ENCODE data around the gene RAB3IL1. TPM values are rescaled to one million over a fixed set of nuclear protein-coding genes. Genes with fewer than 3 reads are reported as not detected.

RAB3IL1 gene
- total and polyA plus RNA-seq, 2 donors (not counting 1 experiment from before 2014, with no cell fraction given), result 9.6 to 13.4 TPM

GRCh38 chr11:61899146-61899841, 18.1 kb downstream of the RAB3IL1 start:
- H4K20me1 ChIP-seq (ENCODE audit: control insufficient read depth, extremely low read depth, insufficient read depth, low read length), result no peaks in the 10 kb centered on the region
- no peaks in the 10 kb centered on the region for H3K4me1 ChIP-seq (ENCODE audit: control insufficient read depth, extremely low read depth, insufficient read depth, low read length)
- no peak overlapping the region for H3K4me2 ChIP-seq (ENCODE audit: extremely low read depth, insufficient read depth, low read length)
- H3K27me3 ChIP-seq (ENCODE audit: control insufficient read depth, insufficient read depth, low read length), result no peaks in the 10 kb centered on the region
- H3K79me2 ChIP-seq (ENCODE audit: control insufficient read depth, insufficient read depth, low read length), result no peaks in the 10 kb centered on the region
- no peaks in the 10 kb centered on the region for H3K9me3 ChIP-seq (ENCODE audit: control insufficient read depth, insufficient read depth, low read depth, low read length)
- no peak overlapping the region for H3K27ac ChIP-seq (ENCODE audit: insufficient read depth, low read length)
- H2AFZ ChIP-seq (ENCODE audit: low read length), result no peak overlapping the region
- H3K36me3 ChIP-seq (ENCODE audit: control insufficient read depth, insufficient read depth, low read length), result peaks cover 2% of the 10 kb centered on the region
- H3K4me3 ChIP-seq (replicated peaks in 1 of 4; ENCODE audit: control extremely low read depth in 1 of 4, insufficient read depth in 1 of 4, low read depth in 3 of 4, low read length in 4 of 4), result no peak overlapping the region
- DNase-seq (ENCODE audit: low read depth in 2 of 2), result peak; percentile 51 to 68
- no peak overlapping the region for H3K9ac ChIP-seq (ENCODE audit: insufficient read depth, low read length)
- TF ChIP-seq, protein P1, sequence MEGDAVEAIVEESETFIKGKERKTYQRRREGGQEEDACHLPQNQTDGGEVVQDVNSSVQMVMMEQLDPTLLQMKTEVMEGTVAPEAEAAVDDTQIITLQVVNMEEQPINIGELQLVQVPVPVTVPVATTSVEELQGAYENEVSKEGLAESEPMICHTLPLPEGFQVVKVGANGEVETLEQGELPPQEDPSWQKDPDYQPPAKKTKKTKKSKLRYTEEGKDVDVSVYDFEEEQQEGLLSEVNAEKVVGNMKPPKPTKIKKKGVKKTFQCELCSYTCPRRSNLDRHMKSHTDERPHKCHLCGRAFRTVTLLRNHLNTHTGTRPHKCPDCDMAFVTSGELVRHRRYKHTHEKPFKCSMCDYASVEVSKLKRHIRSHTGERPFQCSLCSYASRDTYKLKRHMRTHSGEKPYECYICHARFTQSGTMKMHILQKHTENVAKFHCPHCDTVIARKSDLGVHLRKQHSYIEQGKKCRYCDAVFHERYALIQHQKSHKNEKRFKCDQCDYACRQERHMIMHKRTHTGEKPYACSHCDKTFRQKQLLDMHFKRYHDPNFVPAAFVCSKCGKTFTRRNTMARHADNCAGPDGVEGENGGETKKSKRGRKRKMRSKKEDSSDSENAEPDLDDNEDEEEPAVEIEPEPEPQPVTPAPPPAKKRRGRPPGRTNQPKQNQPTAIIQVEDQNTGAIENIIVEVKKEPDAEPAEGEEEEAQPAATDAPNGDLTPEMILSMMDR (conservative IDR thresholded peaks at IDR 0.05 in 1 of 2, IDR thresholded peaks at IDR 0.05 in 1 of 2; ENCODE audit: low read depth in 1 of 2, low read length in 2 of 2), result peak; percentile 93 to 97
- TF ChIP-seq EZH2 (IDR thresholded peaks at IDR 0.05; ENCODE audit: low read length, missing control alignments), result no peak

DNA sequence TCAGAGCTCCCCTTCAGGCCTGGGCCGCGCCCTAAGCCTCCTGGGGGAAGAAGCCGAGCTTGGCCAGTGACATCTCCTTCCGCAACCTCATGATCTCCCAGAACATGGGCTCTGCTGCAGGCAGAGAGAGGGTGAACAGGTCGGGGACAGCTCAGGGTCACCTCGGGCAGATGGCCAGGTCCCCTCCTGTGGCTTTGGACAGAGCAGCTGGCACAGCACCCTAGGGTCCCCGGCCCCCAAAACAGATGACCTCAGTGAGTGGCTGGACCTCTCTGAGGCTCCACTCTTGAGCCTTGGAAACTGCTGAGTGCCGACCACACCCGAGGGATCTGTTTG, 19.2 kb downstream of the RAB3IL1 start:
- no peaks in the 10 kb centered on the region for H4K20me1 ChIP-seq (ENCODE audit: control insufficient read depth, extremely low read depth, insufficient read depth, low read length)
- H3K4me1 ChIP-seq (ENCODE audit: control insufficient read depth, extremely low read depth, insufficient read depth, low read length), result no peaks in the 10 kb centered on the region
- no peak for TF ChIP-seq EZH2 (IDR thresholded peaks at IDR 0.05; ENCODE audit: low read length, missing control alignments)
- TF ChIP-seq, protein P1 (conservative IDR thresholded peaks at IDR 0.05 in 1 of 2, IDR thresholded peaks at IDR 0.05 in 1 of 2; ENCODE audit: low read depth in 1 of 2, low read length in 2 of 2), result no peak
- H3K79me2 ChIP-seq (ENCODE audit: control insufficient read depth, insufficient read depth, low read length), result no peaks in the 10 kb centered on the region
- H3K27me3 ChIP-seq (ENCODE audit: control insufficient read depth, insufficient read depth, low read length), result no peaks in the 10 kb centered on the region
- peaks cover 2% of the 10 kb centered on the region for H3K36me3 ChIP-seq (ENCODE audit: control insufficient read depth, insufficient read depth, low read length)
- DNase-seq (ENCODE audit: low read depth in 2 of 2), result no peak
- no peaks in the 10 kb centered on the region for H3K9me3 ChIP-seq (ENCODE audit: control insufficient read depth, insufficient read depth, low read depth, low read length)
- no peak overlapping the region for H3K9ac ChIP-seq (ENCODE audit: insufficient read depth, low read length)
- H3K27ac ChIP-seq (ENCODE audit: insufficient read depth, low read length), result no peak overlapping the region
- no peak overlapping the region for H2AFZ ChIP-seq (ENCODE audit: low read length)
- H3K4me3 ChIP-seq (replicated peaks in 1 of 4; ENCODE audit: control extremely low read depth in 1 of 4, insufficient read depth in 1 of 4, low read depth in 3 of 4, low read length in 4 of 4), result no peak overlapping the region
- H3K4me2 ChIP-seq (ENCODE audit: extremely low read depth, insufficient read depth, low read length), result no peak overlapping the region

GRCh38 chr11:61897387-61898246, 19.7 kb downstream of the RAB3IL1 start:
- Histone ChIP-seq H3K4me2 (ENCODE audit: extremely low read depth, insufficient read depth, low read length) (no peak overlapping the region), H3K9me3 (ENCODE audit: control insufficient read depth, insufficient read depth, low read depth, low read length) (no peaks in the 10 kb centered on the region), H3K9ac (ENCODE audit: insufficient read depth, low read length) (no peak overlapping the region), H3K36me3 (ENCODE audit: control insufficient read depth, insufficient read depth, low read length) (peaks cover 2% of the 10 kb centered on the region), H3K4me1 (ENCODE audit: control insufficient read depth, extremely low read depth, insufficient read depth, low read length) (no peaks in the 10 kb centered on the region), H3K27me3 (ENCODE audit: control insufficient read depth, insufficient read depth, low read length) (no peaks in the 10 kb centered on the region), H3K27ac (ENCODE audit: insufficient read depth, low read length) (no peak overlapping the region), H3K4me3 (replicated peaks in 1 of 4; ENCODE audit: control extremely low read depth in 1 of 4, insufficient read depth in 1 of 4, low read depth in 3 of 4, low read length in 4 of 4) (no peak overlapping the region), H3K79me2 (ENCODE audit: control insufficient read depth, insufficient read depth, low read length) (no peaks in the 10 kb centered on the region), H2AFZ (ENCODE audit: low read length) (no peak overlapping the region), H4K20me1 (ENCODE audit: control insufficient read depth, extremely low read depth, insufficient read depth, low read length) (no peaks in the 10 kb centered on the region)
- DNase-seq (ENCODE audit: low read depth in 2 of 2), result peak; percentile 20 to 67
- TF ChIP-seq EZH2 (IDR thresholded peaks at IDR 0.05; ENCODE audit: low read length, missing control alignments), result no peak
- TF ChIP-seq, protein P1 (conservative IDR thresholded peaks at IDR 0.05 in 1 of 2, IDR thresholded peaks at IDR 0.05 in 1 of 2; ENCODE audit: low read depth in 1 of 2, low read length in 2 of 2), result peak; percentile 70 to 89
